ENCODE results near the gene PTGES.

DNA sequence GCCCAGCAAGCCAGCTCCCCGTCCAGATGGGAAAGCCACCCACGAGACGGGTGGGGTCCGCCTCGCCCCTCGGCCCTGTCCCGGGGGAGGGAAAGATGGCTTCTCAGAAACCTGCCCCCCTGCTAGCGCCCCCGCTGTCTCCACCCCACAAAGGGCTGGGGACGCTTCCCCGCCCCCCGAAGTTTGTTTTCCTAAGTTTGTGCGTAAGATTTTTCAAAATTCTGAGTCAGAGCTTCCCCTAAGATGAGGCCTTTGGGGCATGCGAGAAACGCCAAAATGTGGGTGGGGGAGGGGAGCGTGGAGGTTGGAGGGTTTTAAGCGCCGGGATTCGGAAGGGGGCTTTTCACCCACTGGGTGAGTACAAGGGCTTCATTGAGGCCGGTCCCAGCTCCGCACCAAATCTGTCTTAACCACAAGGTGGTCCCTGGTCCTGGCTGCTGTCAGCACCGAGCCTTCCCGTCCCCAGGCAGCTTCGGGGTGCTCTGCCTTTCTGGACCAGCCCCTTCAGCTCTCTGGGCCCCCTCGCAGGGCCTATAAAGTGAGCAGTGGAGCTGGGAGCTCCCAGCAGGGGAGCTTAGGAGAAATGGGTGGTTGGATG, 55.1 kb downstream of the PTGES start:
- TF ChIP-seq, protein P1, sequence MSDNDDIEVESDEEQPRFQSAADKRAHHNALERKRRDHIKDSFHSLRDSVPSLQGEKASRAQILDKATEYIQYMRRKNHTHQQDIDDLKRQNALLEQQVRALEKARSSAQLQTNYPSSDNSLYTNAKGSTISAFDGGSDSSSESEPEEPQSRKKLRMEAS (IDR thresholded peaks at IDR 0.05; ENCODE audit: low read depth, low read length): no peak
- TF ChIP-seq, protein P2, sequence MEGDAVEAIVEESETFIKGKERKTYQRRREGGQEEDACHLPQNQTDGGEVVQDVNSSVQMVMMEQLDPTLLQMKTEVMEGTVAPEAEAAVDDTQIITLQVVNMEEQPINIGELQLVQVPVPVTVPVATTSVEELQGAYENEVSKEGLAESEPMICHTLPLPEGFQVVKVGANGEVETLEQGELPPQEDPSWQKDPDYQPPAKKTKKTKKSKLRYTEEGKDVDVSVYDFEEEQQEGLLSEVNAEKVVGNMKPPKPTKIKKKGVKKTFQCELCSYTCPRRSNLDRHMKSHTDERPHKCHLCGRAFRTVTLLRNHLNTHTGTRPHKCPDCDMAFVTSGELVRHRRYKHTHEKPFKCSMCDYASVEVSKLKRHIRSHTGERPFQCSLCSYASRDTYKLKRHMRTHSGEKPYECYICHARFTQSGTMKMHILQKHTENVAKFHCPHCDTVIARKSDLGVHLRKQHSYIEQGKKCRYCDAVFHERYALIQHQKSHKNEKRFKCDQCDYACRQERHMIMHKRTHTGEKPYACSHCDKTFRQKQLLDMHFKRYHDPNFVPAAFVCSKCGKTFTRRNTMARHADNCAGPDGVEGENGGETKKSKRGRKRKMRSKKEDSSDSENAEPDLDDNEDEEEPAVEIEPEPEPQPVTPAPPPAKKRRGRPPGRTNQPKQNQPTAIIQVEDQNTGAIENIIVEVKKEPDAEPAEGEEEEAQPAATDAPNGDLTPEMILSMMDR (IDR thresholded peaks at IDR 0.05; ENCODE audit: low read depth, low read length): no peak
- TF ChIP-seq POLR2A (IDR thresholded peaks at IDR 0.05; ENCODE audit: extremely low read depth, insufficient read length) (no peak), MYC (IDR thresholded peaks at IDR 0.05; ENCODE audit: low read depth, low read length) (no peak)
